Stimulated activated CD4-positive, alpha-beta T cell treated with anti-CD3 and anti-CD28 coated beads, Interleukin-15, amount 100 ng/mL, for 24 hours (primary cell): Measurements from ENCODE around the gene RNU11.
A peak's percentile ranks its signal among the peaks of the same experiment; 100 is the strongest.
"Not testable (repeated sequence)": the region's sequence is repeated elsewhere in the genome, so short reads cannot be mapped to it uniquely, and the experiment has no call there.

Experiments
- DNase-seq: peaks from one replicate; pipeline ENCODE4 v3.0.0-alpha.2; 2020

RNU11 gene

GRCh38 chr1:28648474-28649198 is at the start of gene RNU11:
RNU11 (plus strand) TSS chr1:28648600.
- DNase-seq: peak; percentile 87

- peak; percentile 24 for DNase-seq
Observed at GRCh38 chr1:28601696-28602095, 46.7 kb upstream of the RNU11 start.

GRCh38 chr1:28602536-28603439 is 45.6 kb upstream of the RNU11 start:
- DNase-seq: peak; percentile 37

- DNase-seq: no peak
Observed at GRCh38 chr1:28604411-28604810, 44.0 kb upstream of the RNU11 start.

GRCh38 chr1:28604962-28605361 is 43.4 kb upstream of the RNU11 start:
- DNase-seq: no peak

- no peak for DNase-seq
Observed at GRCh38 chr1:28606771-28607170, 41.6 kb upstream of the RNU11 start.

GRCh38 chr1:28613175-28613574 is 35.2 kb upstream of the RNU11 start:
- DNase-seq: no peak

- no peak for DNase-seq
Observed at GRCh38 chr1:28631713-28632112, 16.7 kb upstream of the RNU11 start.

- DNase-seq: no peak
Observed at GRCh38 chr1:28632560-28632959, 15.8 kb upstream of the RNU11 start.

GRCh38 chr1:28640766-28641165 is 7.6 kb upstream of the RNU11 start:
- DNase-seq: peak; percentile 22

- DNase-seq: no peak
Observed at GRCh38 chr1:28642056-28642846, 6.1 kb upstream of the RNU11 start.

- peak; percentile 91 for DNase-seq
Observed at GRCh38 chr1:28642847-28643635, 5.4 kb upstream of the RNU11 start, which contains the start of gene TAF12. TAF12 (minus strand) TSS chr1:28643067; CDS start chr1:28622081, 20,986 bp downstream.

- DNase-seq: no peak
Observed at GRCh38 chr1:28644494-28644893, 3.9 kb upstream of the RNU11 start.

- not testable (repeated sequence) for DNase-seq
Observed at GRCh38 chr1:28645406-28645805, 3.0 kb upstream of the RNU11 start.

- no peak for DNase-seq
Observed at GRCh38 chr1:28646040-28646439, 2.4 kb upstream of the RNU11 start.

GRCh38 chr1:28648008-28648473 is 359 bp upstream of the RNU11 start:
- DNase-seq: peak; percentile 89

GRCh38 chr1:28653063-28653462 is 4.7 kb downstream of the RNU11 start:
- DNase-seq: not testable (repeated sequence)

GRCh38 chr1:28653870-28654269 is 5.5 kb downstream of the RNU11 start:
- DNase-seq: not testable (repeated sequence)

GRCh38 chr1:28655448-28656311 is 7.3 kb downstream of the RNU11 start:
- not testable (repeated sequence) for DNase-seq

GRCh38 chr1:28656335-28656734 is 7.9 kb downstream of the RNU11 start:
- DNase-seq: no peak

- DNase-seq: no peak
Observed at GRCh38 chr1:28663871-28664470, 15.6 kb downstream of the RNU11 start.
